SH-SY5Y (cell line): ENCODE results near the gene IL32.

Experiments used
- GATA2 ChIP-seq: IDR thresholded peaks from 2 replicates; pipeline ENCODE4 v1.6.1; 2011; ENCODE audit warnings: mild to moderate bottlenecking, low read depth, low read length
- GATA3 ChIP-seq: IDR thresholded peaks from 2 replicates; pipeline ENCODE4 v1.6.1; 2011; ENCODE audit warnings: low read depth, mild to moderate bottlenecking, low read length, moderate library complexity

GRCh38 chr16:3112881-3113574 lies 47.6 kb downstream of the IL32 start:
- TF ChIP-seq GATA2, result no peak
- TF ChIP-seq GATA3, result no peak
